ENCODE measurements around the gene CMIP.

Gene CMIP

GRCh38 chr16:81700780-81701165 is 256.2 kb downstream of the CMIP start:
- H3K4me1 ChIP-seq (ENCODE audit: control insufficient read depth in 1 of 2, insufficient read depth in 2 of 2, low read length in 2 of 2), result peaks cover under 1 to 14% of the 10 kb centered on the region in 2 donors
- H3K27me3 ChIP-seq (ENCODE audit: low read depth, low read length), result no peaks in the 10 kb centered on the region
- no peaks in the 10 kb centered on the region for H3K9me3 ChIP-seq (ENCODE audit: control insufficient read depth in 1 of 2, low read length in 2 of 2)
- no peak overlapping the region for H3K27ac ChIP-seq (ENCODE audit: low read length)
- H3K36me3 ChIP-seq (ENCODE audit: control insufficient read depth in 1 of 2, insufficient read depth in 2 of 2, low read length in 2 of 2), result peaks cover 50 to 53% of the 10 kb centered on the region in 2 donors
- no peak overlapping the region for H3K4me3 ChIP-seq (ENCODE audit: low read depth in 1 of 2, low read length in 2 of 2)

GRCh38 chr16:81701296-81701970 is 256.8 kb downstream of the CMIP start:
- H3K36me3 ChIP-seq (ENCODE audit: control insufficient read depth in 1 of 2, insufficient read depth in 2 of 2, low read length in 2 of 2), result peaks cover 57 to 58% of the 10 kb centered on the region in 2 donors

GRCh38 chr16:81702506-81702905 is 257.9 kb downstream of the CMIP start:
- Histone ChIP-seq H3K27ac (ENCODE audit: low read length) (no peak overlapping the region), H3K27me3 (ENCODE audit: low read depth, low read length) (no peaks in the 10 kb centered on the region), H3K4me1 (ENCODE audit: control insufficient read depth in 1 of 2, insufficient read depth in 2 of 2, low read length in 2 of 2) (peaks cover 0 to 5% of the 10 kb centered on the region in 2 donors), H3K36me3 (ENCODE audit: control insufficient read depth in 1 of 2, insufficient read depth in 2 of 2, low read length in 2 of 2) (peaks cover 67 to 69% of the 10 kb centered on the region in 2 donors), H3K9me3 (ENCODE audit: control insufficient read depth in 1 of 2, low read length in 2 of 2) (no peaks in the 10 kb centered on the region), H3K4me3 (ENCODE audit: low read depth in 1 of 2, low read length in 2 of 2) (no peak overlapping the region)

More at GRCh38 chr16:81701296-81701970, 256.8 kb downstream of the CMIP start:
- peaks cover 0 to 8% of the 10 kb centered on the region in 2 donors for H3K4me1 ChIP-seq (ENCODE audit: control insufficient read depth in 1 of 2, insufficient read depth in 2 of 2, low read length in 2 of 2)
- H3K27ac ChIP-seq (ENCODE audit: low read length), result no peak overlapping the region
- no peaks in the 10 kb centered on the region for H3K27me3 ChIP-seq (ENCODE audit: low read depth, low read length)
- no peak overlapping the region for H3K4me3 ChIP-seq (ENCODE audit: low read depth in 1 of 2, low read length in 2 of 2)
- no peaks in the 10 kb centered on the region for H3K9me3 ChIP-seq (ENCODE audit: control insufficient read depth in 1 of 2, low read length in 2 of 2)

- Histone ChIP-seq H3K9me3 (ENCODE audit: control insufficient read depth in 1 of 2, low read length in 2 of 2) (no peaks in the 10 kb centered on the region), H3K27ac (ENCODE audit: low read length) (no peak overlapping the region), H3K36me3 (ENCODE audit: control insufficient read depth in 1 of 2, insufficient read depth in 2 of 2, low read length in 2 of 2) (peaks cover 68 to 71% of the 10 kb centered on the region in 2 donors), H3K4me3 (ENCODE audit: low read depth in 1 of 2, low read length in 2 of 2) (no peak overlapping the region), H3K27me3 (ENCODE audit: low read depth, low read length) (no peaks in the 10 kb centered on the region), H3K4me1 (ENCODE audit: control insufficient read depth in 1 of 2, insufficient read depth in 2 of 2, low read length in 2 of 2) (peaks cover 7 to 12% of the 10 kb centered on the region in 2 donors)
These were observed 258.9 kb downstream of the CMIP start for GRCh38 chr16:81703177-81704155.

GRCh38 chr16:81705261-81705660 is 260.7 kb downstream of the CMIP start:
- Histone ChIP-seq H3K4me1 (ENCODE audit: control insufficient read depth in 1 of 2, insufficient read depth in 2 of 2, low read length in 2 of 2) (peaks cover 7 to 15% of the 10 kb centered on the region in 2 donors), H3K36me3 (ENCODE audit: control insufficient read depth in 1 of 2, insufficient read depth in 2 of 2, low read length in 2 of 2) (peaks cover 64 to 75% of the 10 kb centered on the region in 2 donors), H3K27ac (ENCODE audit: low read length) (no peak overlapping the region), H3K4me3 (ENCODE audit: low read depth in 1 of 2, low read length in 2 of 2) (no peak overlapping the region), H3K9me3 (ENCODE audit: control insufficient read depth in 1 of 2, low read length in 2 of 2) (no peaks in the 10 kb centered on the region), H3K27me3 (ENCODE audit: low read depth, low read length) (no peaks in the 10 kb centered on the region)

- Histone ChIP-seq H3K4me3 (ENCODE audit: low read depth in 1 of 2, low read length in 2 of 2) (no peak overlapping the region), H3K27ac (ENCODE audit: low read length) (peak overlapping the region; percentile 65), H3K9me3 (ENCODE audit: control insufficient read depth in 1 of 2, low read length in 2 of 2) (no peaks in the 10 kb centered on the region), H3K27me3 (ENCODE audit: low read depth, low read length) (no peaks in the 10 kb centered on the region), H3K4me1 (ENCODE audit: control insufficient read depth in 1 of 2, insufficient read depth in 2 of 2, low read length in 2 of 2) (peaks cover 7 to 18% of the 10 kb centered on the region in 2 donors), H3K36me3 (ENCODE audit: control insufficient read depth in 1 of 2, insufficient read depth in 2 of 2, low read length in 2 of 2) (peaks cover 59 to 61% of the 10 kb centered on the region in 2 donors)
These were observed 262.0 kb downstream of the CMIP start for GRCh38 chr16:81706327-81707295.

GRCh38 chr16:81707411-81708265 is 263.0 kb downstream of the CMIP start:
- Histone ChIP-seq H3K27me3 (ENCODE audit: low read depth, low read length) (no peaks in the 10 kb centered on the region), H3K27ac (ENCODE audit: low read length) (peak overlapping the region; percentile 65), H3K9me3 (ENCODE audit: control insufficient read depth in 1 of 2, low read length in 2 of 2) (no peaks in the 10 kb centered on the region), H3K4me1 (ENCODE audit: control insufficient read depth in 1 of 2, insufficient read depth in 2 of 2, low read length in 2 of 2) (peaks cover 7 to 18% of the 10 kb centered on the region in 2 donors), H3K36me3 (ENCODE audit: control insufficient read depth in 1 of 2, insufficient read depth in 2 of 2, low read length in 2 of 2) (peaks cover 49 to 51% of the 10 kb centered on the region in 2 donors), H3K4me3 (ENCODE audit: low read depth in 1 of 2, low read length in 2 of 2) (no peak overlapping the region)

- Histone ChIP-seq H3K4me1 (ENCODE audit: control insufficient read depth in 1 of 2, insufficient read depth in 2 of 2, low read length in 2 of 2) (peaks cover 7 to 18% of the 10 kb centered on the region in 2 donors), H3K4me3 (ENCODE audit: low read depth in 1 of 2, low read length in 2 of 2) (no peak overlapping the region), H3K36me3 (ENCODE audit: control insufficient read depth in 1 of 2, insufficient read depth in 2 of 2, low read length in 2 of 2) (peaks cover 41 to 46% of the 10 kb centered on the region in 2 donors), H3K9me3 (ENCODE audit: control insufficient read depth in 1 of 2, low read length in 2 of 2) (no peaks in the 10 kb centered on the region), H3K27ac (ENCODE audit: low read length) (peak overlapping the region; percentile 65), H3K27me3 (ENCODE audit: low read depth, low read length) (no peaks in the 10 kb centered on the region)
These were observed 263.8 kb downstream of the CMIP start for GRCh38 chr16:81708266-81709015.

- Histone ChIP-seq H3K4me1 (ENCODE audit: control insufficient read depth in 1 of 2, insufficient read depth in 2 of 2, low read length in 2 of 2) (peaks cover 7 to 18% of the 10 kb centered on the region in 2 donors), H3K27me3 (ENCODE audit: low read depth, low read length) (no peaks in the 10 kb centered on the region), H3K27ac (ENCODE audit: low read length) (peak overlapping the region; percentile 65), H3K9me3 (ENCODE audit: control insufficient read depth in 1 of 2, low read length in 2 of 2) (no peaks in the 10 kb centered on the region), H3K4me3 (ENCODE audit: low read depth in 1 of 2, low read length in 2 of 2) (no peak overlapping the region), H3K36me3 (ENCODE audit: control insufficient read depth in 1 of 2, insufficient read depth in 2 of 2, low read length in 2 of 2) (peaks cover 41% of the 10 kb centered on the region in 2 donors)
These were observed 264.6 kb downstream of the CMIP start for GRCh38 chr16:81709016-81709900.

Measured in muscle layer of duodenum (tissue), 2 donors.